D341Med (cell line): Measurements from ENCODE around the gene CCNC.

ENCODE experiments used
- DNase-seq: peaks from one replicate; pipeline ENCODE4 v3.0.0; 2012; ENCODE audit warnings: low spot score

CCNC gene

DNA sequence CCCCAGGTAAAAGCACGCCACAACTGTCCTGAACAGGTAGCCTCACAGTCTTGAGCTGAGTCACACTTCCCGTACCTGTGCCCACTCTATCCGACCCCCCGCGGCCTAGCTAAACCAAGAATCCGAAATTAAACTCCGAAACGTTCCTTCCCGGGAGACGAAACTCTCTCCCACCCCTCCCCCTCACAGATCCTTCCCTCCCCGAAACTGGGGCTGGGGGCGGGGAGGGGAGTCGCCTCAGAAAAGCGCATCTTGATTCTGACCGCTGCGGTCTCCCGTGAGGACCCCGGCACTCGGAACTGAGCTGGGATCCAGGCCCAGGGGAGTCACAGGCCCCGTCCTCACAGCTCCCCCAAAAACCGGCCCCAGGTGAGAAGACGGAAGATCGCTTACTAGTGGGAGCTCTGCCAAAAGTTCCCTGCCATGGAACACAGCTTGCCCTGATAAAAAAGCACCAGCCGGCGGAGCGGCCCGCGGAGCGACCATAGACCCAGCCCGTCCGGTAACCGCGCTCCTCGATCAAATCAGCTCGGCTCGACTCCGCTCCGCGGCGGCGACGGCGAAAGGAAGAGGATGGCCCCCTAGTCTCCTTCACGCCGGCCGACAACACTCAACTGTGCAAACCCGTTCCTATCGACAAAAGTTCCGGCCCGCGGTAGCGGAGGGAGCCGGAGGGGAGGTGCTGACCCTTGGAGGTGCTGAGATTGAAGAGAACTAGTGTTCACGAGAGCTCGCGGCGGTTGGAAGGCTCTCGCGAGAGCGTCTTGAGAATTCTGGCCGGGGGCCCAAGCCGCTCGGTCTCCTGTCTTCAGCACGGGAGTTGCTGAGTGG is at the start of gene CCNC:
CCNC (minus strand) TSS at position 558 of the 831 bp plus-strand sequence; CDS start at position 425, 133 bp downstream.
- peak; percentile 92 for DNase-seq

DNA sequence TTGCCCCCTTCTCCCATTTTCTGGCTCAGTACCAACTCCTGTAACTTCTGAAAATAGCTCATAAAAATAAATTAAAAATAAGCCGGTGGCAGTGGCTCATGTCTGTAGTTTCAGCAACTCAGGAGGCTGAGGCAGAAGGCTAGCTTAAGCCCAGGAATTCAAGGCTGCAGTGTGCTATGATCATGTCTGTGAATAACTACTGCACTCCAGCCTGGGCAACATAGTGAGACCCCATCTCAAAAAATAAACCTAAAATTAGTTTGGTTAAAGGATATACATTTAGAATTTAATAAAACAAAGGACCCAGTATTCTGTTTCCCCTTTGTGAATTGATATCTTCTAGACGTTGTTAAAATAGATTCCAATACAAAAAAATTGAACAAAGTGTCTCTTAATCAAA is 48.7 kb upstream of the CCNC start:
- DNase-seq, result no peak

- peak; percentile 81 for DNase-seq
Measured at GRCh38 chr6:99614430-99615186, 46.1 kb upstream of the CCNC start.

DNA sequence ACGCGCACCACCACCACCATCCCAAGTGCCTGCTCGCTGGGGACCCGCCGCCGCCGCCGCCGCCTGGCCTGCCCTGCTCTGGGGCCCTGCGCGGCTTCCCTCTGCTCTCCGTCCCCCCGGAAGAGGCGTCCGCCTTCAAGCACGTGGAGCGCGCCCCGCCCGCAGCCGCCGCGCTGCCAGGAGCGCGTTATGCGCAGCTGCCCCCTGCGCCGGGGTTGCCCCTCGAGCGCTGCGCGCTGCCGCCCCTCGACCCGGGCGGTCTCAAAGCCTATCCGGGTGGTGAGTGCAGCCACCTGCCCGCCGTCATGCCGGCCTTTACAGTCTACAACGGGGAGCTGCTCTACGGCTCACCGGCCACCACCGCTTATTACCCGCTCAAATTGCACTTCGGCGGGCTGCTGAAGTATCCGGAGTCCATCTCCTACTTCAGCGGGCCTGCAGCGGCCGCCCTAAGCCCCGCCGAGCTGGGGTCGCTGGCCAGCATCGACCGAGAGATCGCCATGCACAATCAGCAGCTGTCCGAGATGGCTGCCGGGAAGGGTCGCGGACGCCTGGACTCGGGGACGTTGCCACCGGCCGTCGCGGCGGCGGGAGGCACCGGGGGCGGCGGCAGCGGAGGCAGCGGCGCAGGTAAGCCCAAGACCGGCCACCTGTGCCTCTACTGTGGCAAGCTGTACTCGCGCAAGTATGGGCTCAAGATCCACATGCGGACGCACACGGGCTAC is 45.4 kb upstream of the CCNC start:
- peak; percentile 88 for DNase-seq

DNA sequence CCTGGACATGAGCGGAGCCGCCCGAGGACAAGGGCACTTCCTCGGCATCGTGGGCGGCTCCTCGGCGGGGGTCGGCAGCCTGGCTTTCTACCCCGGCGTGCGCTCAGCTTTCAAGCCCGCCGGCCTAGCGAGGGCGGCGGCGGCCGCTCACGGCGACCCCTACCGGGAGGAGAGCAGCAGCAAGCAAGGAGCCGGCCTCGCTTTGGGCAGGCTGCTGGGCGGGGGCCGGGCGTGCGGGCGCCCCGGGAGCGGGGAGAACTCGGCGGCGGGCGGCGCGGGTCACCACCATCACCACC is 44.9 kb upstream of the CCNC start:
- peak; percentile 89 for DNase-seq

- peak; percentile 65 for DNase-seq
Measured at GRCh38 chr6:99612551-99613408, 44.3 kb upstream of the CCNC start.

- DNase-seq, result no peak
Measured at GRCh38 chr6:99611148-99611547, 42.7 kb upstream of the CCNC start.

DNA sequence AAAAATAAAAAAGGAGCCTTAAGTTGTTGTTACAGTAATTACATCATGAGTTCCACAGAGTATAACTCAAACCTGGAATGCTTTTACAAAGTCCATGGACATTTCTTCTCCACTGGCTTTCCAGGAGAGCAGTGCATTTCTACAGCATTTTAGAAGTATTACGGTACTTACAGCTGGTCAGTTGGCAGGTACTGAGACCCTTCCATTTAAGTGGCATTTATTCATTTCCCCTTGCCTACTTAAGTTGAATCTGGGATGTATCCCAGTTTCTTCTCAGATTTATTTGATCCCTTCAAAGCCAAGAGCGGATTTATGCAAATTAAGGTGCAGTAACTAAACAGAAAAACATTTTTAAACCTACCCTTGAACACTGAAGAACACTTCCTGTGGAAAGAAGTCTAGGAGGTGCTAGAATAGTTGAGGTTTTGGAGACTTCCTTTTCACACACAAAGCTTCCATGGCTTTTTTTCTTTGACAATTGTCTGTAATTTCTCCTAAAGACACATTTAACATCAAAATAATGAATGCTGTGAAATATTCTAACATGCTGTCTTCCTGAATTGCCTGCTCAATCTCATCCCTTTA is 41.5 kb upstream of the CCNC start:
- DNase-seq, result no peak

DNA sequence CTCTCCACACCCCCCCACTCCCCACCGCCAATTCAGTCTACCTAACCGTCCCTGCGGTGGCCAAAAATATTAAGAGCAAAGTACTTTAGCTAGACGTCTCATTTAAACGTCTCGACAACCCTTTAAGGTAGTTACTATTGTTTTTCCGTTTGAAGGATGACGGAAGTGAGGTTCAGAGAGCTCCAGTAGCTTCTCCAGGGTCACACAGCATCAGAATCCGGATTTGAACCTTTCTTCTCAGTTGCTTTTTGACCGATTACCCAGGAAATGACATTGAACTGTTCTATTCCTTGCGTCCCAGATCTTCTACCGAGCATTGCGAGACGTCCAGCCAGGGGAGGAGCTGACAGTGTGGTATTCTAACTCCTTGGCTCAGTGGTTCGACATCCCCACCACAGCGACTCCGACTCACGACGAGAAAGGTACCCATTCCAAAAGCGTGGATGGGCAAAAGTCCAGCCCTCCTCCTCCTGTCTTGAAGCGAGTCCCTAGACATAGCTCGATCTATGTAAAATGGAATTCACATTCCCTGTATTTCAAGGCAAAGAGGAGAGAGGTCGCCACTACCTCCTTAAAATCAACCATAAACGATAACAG is 40.5 kb upstream of the CCNC start:
- DNase-seq, result no peak

DNA sequence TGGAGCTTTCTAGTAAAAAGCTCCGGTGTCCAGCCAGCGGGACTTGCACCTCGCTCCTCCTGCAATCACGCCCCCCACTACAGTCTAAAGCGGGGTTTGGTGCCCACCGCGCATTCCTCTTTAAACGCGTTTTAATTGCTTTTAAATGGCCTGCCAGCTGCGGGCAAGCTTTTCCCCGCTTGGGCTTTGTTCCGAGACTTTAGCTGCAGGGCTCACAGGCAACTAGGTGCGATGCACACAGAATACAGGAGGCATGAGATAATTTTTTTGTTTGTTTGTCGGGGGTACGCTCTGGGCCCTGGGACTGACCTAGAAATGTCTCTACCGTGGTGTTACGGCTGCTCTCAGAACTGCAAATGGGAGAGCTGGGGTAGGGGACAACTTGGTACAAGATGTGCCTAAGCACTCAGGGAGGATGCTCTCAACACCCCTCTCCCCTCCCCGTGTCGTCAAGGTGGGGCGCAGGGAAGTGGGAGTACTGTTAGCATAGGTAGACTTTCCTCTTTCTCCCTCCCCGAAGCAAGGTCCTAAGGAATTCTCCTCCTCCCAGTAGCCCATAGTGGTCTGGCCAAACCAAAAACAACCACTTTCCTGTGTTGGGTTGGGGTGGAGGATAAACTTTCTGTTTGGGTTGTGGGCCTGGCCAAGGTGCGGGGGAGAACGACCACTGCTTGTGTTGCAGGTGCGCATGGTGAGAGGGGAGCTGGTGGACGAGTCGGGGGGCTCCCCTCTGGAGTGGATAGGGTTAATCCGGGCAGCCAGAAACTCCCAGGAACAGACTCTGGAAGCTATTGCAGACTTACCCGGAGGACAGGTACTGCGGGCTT is 39.8 kb upstream of the CCNC start:
- DNase-seq, result no peak

DNA sequence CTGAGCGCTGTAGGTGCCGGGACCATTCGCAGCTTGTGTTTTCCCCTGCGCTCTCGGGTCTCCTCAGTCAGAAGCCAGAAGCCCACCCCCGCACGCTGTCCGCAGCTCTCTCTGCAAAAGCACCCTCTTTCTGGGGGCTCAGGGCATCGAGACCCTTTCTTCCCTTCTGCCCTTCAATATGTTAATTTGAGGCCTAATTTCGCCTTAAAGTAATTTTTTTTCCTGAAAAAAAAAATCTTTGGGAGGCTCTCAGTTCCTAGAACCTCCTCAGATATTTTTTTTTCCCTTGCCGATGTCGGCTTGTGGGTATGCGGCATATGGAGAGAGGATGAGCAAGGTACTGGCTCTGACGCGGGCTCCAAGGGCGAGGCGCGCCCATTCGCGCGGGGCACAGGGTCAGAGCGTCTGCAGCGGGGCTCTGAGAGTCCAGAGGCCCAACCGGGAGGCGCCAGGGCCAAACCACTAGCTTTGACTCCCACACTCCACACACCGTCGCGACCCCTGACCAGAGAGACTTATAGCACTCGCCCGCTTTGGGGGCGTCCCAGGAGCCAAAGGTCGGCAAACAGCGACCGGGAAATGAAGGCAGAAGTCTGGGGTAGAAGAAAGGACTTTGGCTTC is 39.1 kb upstream of the CCNC start:
- DNase-seq, result no peak

- DNase-seq, result no peak
Measured at GRCh38 chr6:99606656-99607415, 38.4 kb upstream of the CCNC start, which contains the start of gene PRDM13. PRDM13 (plus strand) TSS chr6:99606833; CDS start chr6:99607035, 202 bp downstream.

GRCh38 chr6:99605911-99606655 is 37.6 kb upstream of the CCNC start:
- DNase-seq, result no peak

DNA sequence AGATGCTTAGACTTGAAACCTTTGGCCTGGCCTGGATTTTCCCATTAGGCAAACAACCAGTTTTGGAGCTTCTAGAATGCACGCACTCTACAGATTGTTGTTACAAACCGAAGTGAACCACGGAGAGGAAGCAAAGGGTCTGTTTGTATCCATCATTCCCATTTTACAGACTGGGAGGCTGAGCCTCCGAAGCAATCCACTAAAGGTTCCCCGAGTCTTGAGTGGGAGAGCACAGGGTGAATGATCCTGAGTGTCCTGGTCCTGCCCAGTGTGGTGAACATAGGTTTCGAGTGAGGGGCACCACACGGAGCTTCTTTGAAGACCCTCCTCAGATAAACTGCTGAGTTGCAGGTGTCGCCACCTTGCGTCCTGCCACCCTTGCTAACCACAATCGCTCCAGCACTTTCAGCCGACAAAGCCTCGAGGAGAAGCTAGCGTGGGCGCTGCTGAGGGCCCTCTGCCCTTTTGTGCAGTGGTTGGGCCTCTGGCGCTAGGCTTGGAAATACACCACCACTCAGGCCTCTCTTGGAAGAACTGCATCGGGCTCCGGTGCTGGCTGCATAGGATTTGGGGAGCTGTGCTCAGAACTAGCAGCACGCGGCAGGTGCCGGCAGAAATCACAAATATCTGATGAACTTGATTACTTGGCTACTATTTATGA is 36.7 kb upstream of the CCNC start:
- no peak for DNase-seq

- DNase-seq, result no peak
Measured at GRCh38 chr6:99604166-99605073, 36.0 kb upstream of the CCNC start.

GRCh38 chr6:99603421-99604165 is 35.1 kb upstream of the CCNC start:
- DNase-seq, result peak; percentile 42
